Panc1 (cell line): ENCODE data around the gene XPA. TPM values are rescaled to one million over a fixed set of nuclear protein-coding genes. Genes with fewer than 3 reads are reported as not detected.

Source experiments
- ATAC-seq: fragments of 200-7000 bp; cut with Tn5 transposase; 2 replicates; pipeline ENCODE4 v1.9.1; 2020; ENCODE audit warnings: mild to moderate bottlenecking, moderate library complexity
- BruUV-seq: library from RNA; stranded (reverse); fragments of 400-500 nt; replicated peaks from 2 replicates; lab custom pipeline; 2021; lab: Mats Ljungman, UMichigan
- CTCF ChIA-PET: fragments of 300-600 bp; sonication (Branson Sonifier 250); formaldehyde crosslinking; loops from one replicate; lab custom pipeline; 2022; ENCODE audit warnings: antibody characterized with exemption; lab: Charles Lee
- POLR2A ChIA-PET: fragments of 300-600 bp; sonication (Branson Sonifier 250); formaldehyde crosslinking; loops from one replicate; lab custom pipeline; 2022; ENCODE audit warnings: antibody characterized with exemption; lab: Charles Lee
- DNase-seq: peaks from one replicate; pipeline ENCODE4 v3.0.0-alpha.2; 2010; ENCODE audit warnings: low read depth, low spot score
- H3K27ac ChIP-seq: 2 replicates; pipeline ENCODE4 v1.5.1; 2011; ENCODE audit warnings: mild to moderate bottlenecking, low read length, inconsistent platforms
- H3K27me3 ChIP-seq: fragments of 200-500 bp; sonication (Bioruptor generic); 2 replicates; pipeline ENCODE4 v1.6.0; 2014; ENCODE audit warnings: low read length, inconsistent platforms; ENCODE audit not compliant: control insufficient read depth, insufficient read depth
- H3K36me3 ChIP-seq: fragments of 200-500 bp; sonication (Bioruptor generic); 2 replicates; pipeline ENCODE4 v1.5.1; 2014; ENCODE audit warnings: inconsistent platforms, mild to moderate bottlenecking, low read length, moderate library complexity; ENCODE audit not compliant: control insufficient read depth, insufficient read depth
- H3K4me1 ChIP-seq: 2 replicates; pipeline ENCODE4 v1.5.1; 2011; ENCODE audit warnings: inconsistent platforms, mild to moderate bottlenecking, low read length, moderate library complexity; ENCODE audit not compliant: control insufficient read depth, insufficient read depth
- H3K4me3 ChIP-seq, 2 experiments: 2 replicates each; pipeline ENCODE4 v1.5.1; 2011 to 2012; ENCODE audit warnings: low read depth in 2 of 2, low read length in 2 of 2, mild to moderate bottlenecking in 2 of 2, inconsistent platforms in 1 of 2, moderate library complexity in 1 of 2
- H3K9me3 ChIP-seq: fragments of 200-500 bp; sonication (Bioruptor generic); 2 replicates; pipeline ENCODE4 v1.5.1; 2014; ENCODE audit warnings: low read depth, mild to moderate bottlenecking, inconsistent platforms, low read length, moderate library complexity; ENCODE audit not compliant: control insufficient read depth, insufficient read depth
- CTCF ChIP-seq: fragments of 450-650 bp; IDR thresholded peaks from 2 replicates; pipeline ENCODE4 v1.5.1; 2017; ENCODE audit warnings: mild to moderate bottlenecking
- POLR2AphosphoS5 ChIP-seq: IDR thresholded peaks from 2 replicates; pipeline ENCODE4 v1.6.1; 2012; ENCODE audit warnings: mild to moderate bottlenecking, low read depth, low read length, moderate library complexity
- REST ChIP-seq, 2 experiments: IDR thresholded peaks; 2 replicates each; pipeline ENCODE4 v1.6.1; 2011 to 2012; ENCODE audit warnings: low read depth in 2 of 2, control low read depth in 1 of 2, low read length in 1 of 2, mild to moderate bottlenecking in 1 of 2, moderate library complexity in 1 of 2; ENCODE audit not compliant: insufficient read depth in 1 of 2
- SIN3A ChIP-seq: IDR thresholded peaks from 2 replicates; pipeline ENCODE4 v1.6.1; 2012; ENCODE audit warnings: low read depth, mild to moderate bottlenecking, low read length, moderate library complexity, borderline replicate concordance; ENCODE audit not compliant: insufficient read depth
- TCF7L2 ChIP-seq: IDR thresholded peaks from 2 replicates; pipeline ENCODE4 v1.6.1; 2011; ENCODE audit warnings: mild to moderate bottlenecking, low read depth, low read length, inconsistent platforms
- in situ Hi-C: cut with HindIII; loops from 2 replicates; pipeline ENCODE4 v1.10.0; 2016; ENCODE audit warnings: low sequenced_read_pairs, low pct_unique_long_range_greater_than_20kb
- intact Hi-C: fragments of 100-400 bp; cut with micrococcal nuclease; formaldehyde crosslinking; loops from one replicate; pipeline ENCODE4 v1.10.0; 2022; ENCODE audit not compliant: unreplicated experiment
- total RNA-seq: library from RNA; stranded (reverse); gene quantifications from one replicate; pipeline ENCODE4 v1.2.1, GENCODE V29; 2021; ENCODE audit not compliant: unreplicated experiment

Gene XPA
- total RNA-seq, 1 experiment from 2014 or later = 7.1 TPM

- DNase-seq (no peak), ATAC-seq (no peak)
- no peak overlapping the region for H3K27ac ChIP-seq
- ChIA-PET POLR2A (no interaction called here), CTCF (no interaction called here)
- no peak for TF ChIP-seq TCF7L2
- TF ChIP-seq REST (IDR thresholded peaks at IDR 0.05; ENCODE audit: insufficient read depth in 1 of 2, low read depth in 2 of 2, low read length in 1 of 2) = no peak
- TF ChIP-seq CTCF = no peak
- TF ChIP-seq POLR2AphosphoS5 = no peak
- TF ChIP-seq SIN3A = no peak
- no TSS peak for BruUV-seq
- H3K27me3 ChIP-seq = no peaks in the 10 kb centered on the region
- in situ Hi-C loops = no loop called here
- H3K4me1 ChIP-seq = no peaks in the 10 kb centered on the region
- no peaks in the 10 kb centered on the region for H3K36me3 ChIP-seq
- intact Hi-C loops = no loop called here
- no peak overlapping the region for H3K4me3 ChIP-seq
- no peaks in the 10 kb centered on the region for H3K9me3 ChIP-seq
Observed at GRCh38 chr9:97722331-97722730, 25.2 kb upstream of the XPA start.

GRCh38 chr9:97721396-97721795 is 24.3 kb upstream of the XPA start:
- TF ChIP-seq REST (IDR thresholded peaks at IDR 0.05; ENCODE audit: insufficient read depth in 1 of 2, low read depth in 2 of 2, low read length in 1 of 2) (no peak), CTCF (no peak), TCF7L2 (no peak), POLR2AphosphoS5 (no peak), SIN3A (no peak)
- H3K27ac ChIP-seq = no peak overlapping the region
- H3K9me3 ChIP-seq = no peaks in the 10 kb centered on the region
- CTCF ChIA-PET = no interaction called here
- in situ Hi-C loops = no loop called here
- no peaks in the 10 kb centered on the region for H3K4me1 ChIP-seq
- ATAC-seq (no peak), DNase-seq (no peak)
- intact Hi-C loops = no loop called here
- BruUV-seq = no TSS peak
- no peaks in the 10 kb centered on the region for H3K27me3 ChIP-seq
- no peak overlapping the region for H3K4me3 ChIP-seq
- POLR2A ChIA-PET = no interaction called here
- H3K36me3 ChIP-seq = no peaks in the 10 kb centered on the region
